Mesothelial cell of epicardium (in vitro differentiated cells): ENCODE data around the gene TMEM150B. TPM values are rescaled to one million over a fixed set of nuclear protein-coding genes. Genes with fewer than 3 reads are reported as not detected.

Experiments used
- DNase-seq, 2 experiments: peaks; one replicate each; pipeline ENCODE4 v3.0.0; 2021; ENCODE audit warnings: low spot score in 2 of 2; ENCODE audit not compliant: unreplicated experiment in 2 of 2
- H3K27ac Mint-ChIP-seq: 2 replicates; pipeline ENCODE4 v1.8.0; 2021; ENCODE audit warnings: mixed read lengths
- H3K27me3 Mint-ChIP-seq: 2 replicates; pipeline ENCODE4 v1.8.0; 2021; ENCODE audit warnings: low read depth, mixed read lengths
- H3K36me3 Mint-ChIP-seq: 2 replicates; pipeline ENCODE4 v1.8.0; 2021; ENCODE audit warnings: mixed read lengths
- H3K4me1 Mint-ChIP-seq: 2 replicates; pipeline ENCODE4 v1.8.0; 2021; ENCODE audit warnings: mixed read lengths
- H3K4me3 Mint-ChIP-seq: 2 replicates; pipeline ENCODE4 v1.8.0; 2021; ENCODE audit warnings: mild to moderate bottlenecking, moderate library complexity, mixed read lengths
- H3K9me3 Mint-ChIP-seq: 2 replicates; pipeline ENCODE4 v1.8.0; 2021; ENCODE audit warnings: mixed read lengths
- total RNA-seq: library from RNA; stranded (reverse); gene quantifications from 3 replicates; pipeline ENCODE4 v1.2.1, GENCODE V29; 2021
- TF ChIP-seq, protein P1 (sequence below): fragments of 200-600 bp; sonication (generic); IDR thresholded peaks from one replicate; pipeline ENCODE4 v1.5.0; 2021; ENCODE audit warnings: antibody characterized with exemption; ENCODE audit not compliant: unreplicated experiment

Gene TMEM150B
- total RNA-seq, 1 donor from 2014 or later: not detected

DNA sequence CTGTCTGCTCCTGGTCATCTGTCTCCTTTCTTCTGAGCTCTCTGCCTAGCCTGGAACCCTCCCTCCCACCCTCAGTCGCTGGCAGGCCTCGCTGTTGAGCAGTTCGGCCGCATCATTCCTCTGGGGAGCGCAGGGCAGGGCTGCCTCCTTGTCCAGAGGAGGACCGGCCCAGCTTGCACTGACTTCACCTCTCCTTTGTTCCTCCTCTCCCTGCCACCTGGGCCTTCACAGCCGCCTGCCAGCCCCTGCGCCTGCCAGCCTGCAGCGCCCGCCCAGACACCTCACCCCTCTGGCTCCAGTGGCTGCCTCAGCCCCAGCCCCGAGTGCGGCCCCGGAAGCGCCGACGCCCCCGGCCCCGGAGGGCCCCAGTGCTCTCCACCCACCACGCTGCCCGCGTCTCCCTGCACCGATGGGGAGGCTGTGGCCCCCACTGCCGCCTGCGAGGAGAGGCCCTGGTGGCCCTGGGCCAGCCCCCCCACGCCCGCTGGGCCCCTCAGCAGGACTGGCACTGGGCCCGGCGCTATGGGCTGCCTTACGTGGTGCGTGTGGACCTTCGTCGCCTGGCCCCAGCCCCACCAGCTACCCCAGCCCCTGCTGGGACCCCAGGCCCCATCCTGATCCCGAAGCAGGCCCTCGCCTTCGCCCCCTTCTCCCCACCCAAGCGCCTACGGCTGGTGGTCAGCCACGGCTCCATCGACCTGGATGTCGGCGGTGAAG is 21.7 kb upstream of the TMEM150B start:
- H3K36me3 Mint-ChIP-seq: peaks cover 19% of the 10 kb centered on the region
- DNase-seq: no peak
- no peak overlapping the region for H3K4me3 Mint-ChIP-seq
- H3K4me1 Mint-ChIP-seq: peaks cover 23% of the 10 kb centered on the region
- peaks cover 11% of the 10 kb centered on the region for H3K27me3 Mint-ChIP-seq
- H3K9me3 Mint-ChIP-seq: no peaks in the 10 kb centered on the region
- H3K27ac Mint-ChIP-seq: no peak overlapping the region
- TF ChIP-seq, protein P1, sequence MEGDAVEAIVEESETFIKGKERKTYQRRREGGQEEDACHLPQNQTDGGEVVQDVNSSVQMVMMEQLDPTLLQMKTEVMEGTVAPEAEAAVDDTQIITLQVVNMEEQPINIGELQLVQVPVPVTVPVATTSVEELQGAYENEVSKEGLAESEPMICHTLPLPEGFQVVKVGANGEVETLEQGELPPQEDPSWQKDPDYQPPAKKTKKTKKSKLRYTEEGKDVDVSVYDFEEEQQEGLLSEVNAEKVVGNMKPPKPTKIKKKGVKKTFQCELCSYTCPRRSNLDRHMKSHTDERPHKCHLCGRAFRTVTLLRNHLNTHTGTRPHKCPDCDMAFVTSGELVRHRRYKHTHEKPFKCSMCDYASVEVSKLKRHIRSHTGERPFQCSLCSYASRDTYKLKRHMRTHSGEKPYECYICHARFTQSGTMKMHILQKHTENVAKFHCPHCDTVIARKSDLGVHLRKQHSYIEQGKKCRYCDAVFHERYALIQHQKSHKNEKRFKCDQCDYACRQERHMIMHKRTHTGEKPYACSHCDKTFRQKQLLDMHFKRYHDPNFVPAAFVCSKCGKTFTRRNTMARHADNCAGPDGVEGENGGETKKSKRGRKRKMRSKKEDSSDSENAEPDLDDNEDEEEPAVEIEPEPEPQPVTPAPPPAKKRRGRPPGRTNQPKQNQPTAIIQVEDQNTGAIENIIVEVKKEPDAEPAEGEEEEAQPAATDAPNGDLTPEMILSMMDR: no peak

DNA sequence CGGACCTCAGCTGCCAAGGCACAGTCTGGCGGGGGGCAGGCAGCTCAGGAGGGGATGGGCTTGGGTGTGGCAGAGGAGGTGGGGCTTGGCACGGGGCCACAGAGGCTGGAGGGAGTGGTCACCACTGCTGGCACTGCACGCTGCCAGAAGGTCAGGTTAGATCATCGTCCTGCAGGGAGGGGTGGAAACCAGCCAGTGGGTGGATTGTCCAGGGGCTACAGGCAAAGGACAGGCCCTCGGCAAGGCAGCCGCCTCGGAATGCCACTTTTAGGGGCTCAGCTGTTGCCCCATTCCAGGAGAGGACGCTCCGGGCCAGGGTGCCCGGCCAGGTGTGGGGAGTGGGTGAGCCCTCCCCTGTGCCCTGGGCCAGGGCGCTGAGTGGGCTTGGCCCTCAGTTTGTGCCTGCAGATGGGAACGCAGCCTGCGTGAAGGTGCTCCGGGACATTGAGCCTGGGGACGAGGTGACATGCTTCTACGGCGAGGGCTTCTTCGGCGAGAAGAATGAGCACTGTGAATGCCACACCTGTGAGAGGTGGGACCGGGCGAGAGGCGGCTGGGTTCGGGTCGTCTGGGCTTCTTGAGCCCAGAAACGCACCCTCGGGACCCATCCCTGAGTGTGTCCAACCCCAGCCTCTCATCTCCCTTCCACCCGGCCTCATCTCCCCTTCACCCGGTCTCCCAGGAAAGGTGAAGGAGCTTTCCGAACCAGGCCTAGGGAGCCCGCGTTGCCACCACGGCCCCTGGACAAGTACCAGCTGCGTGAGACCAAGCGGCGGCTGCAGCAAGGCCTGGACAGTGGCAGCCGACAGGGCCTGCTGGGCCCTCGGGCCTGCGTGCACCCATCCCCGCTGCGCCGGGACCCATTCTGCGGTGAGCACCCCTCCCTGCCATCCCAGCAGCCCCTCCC is 20.9 kb upstream of the TMEM150B start:
- TF ChIP-seq, protein P1: no peak
- no peak overlapping the region for H3K4me3 Mint-ChIP-seq

DNA sequence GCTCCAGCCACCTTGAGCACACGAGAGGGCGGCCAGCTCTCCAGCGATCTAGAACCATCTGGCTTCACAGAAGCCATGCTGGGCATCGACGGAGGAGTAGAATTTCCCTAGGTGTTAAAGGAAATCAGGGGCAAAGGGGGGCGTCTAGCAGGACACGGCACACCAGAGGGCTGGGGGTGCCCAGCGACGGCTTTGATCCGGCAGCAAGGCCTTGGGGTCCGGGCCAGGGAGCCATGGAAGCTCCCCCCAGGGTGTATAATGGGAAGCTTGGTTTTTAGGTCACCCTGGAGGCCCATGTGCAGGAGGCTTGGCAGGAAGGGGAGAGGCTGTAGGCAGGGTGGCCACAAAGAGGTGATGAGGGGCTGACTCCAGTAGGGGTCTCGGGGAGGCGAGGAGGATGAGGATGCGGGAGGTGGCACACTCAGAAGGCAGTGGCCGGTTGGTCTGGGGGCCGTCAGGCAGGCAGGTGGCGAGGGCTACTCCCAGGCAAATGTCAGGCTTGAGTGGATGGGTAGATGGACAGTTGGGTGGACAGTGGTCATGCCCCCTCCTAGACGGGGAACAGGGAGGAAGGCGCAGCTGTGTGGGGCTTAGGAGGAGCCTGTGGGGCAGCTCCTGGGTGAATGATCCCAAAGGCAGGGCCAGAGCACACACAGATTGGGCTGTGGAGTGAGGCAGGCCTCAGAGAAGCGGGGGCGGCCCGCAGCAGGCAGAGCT is 20.1 kb upstream of the TMEM150B start:
- Mint-ChIP-seq H3K4me3 (no peak overlapping the region), H3K4me1 (peaks cover 31% of the 10 kb centered on the region), H3K27me3 (no peaks in the 10 kb centered on the region), H3K9me3 (no peaks in the 10 kb centered on the region), H3K27ac (no peak overlapping the region), H3K36me3 (peaks cover 19% of the 10 kb centered on the region)
- DNase-seq: no peak
- TF ChIP-seq, protein P1: no peak

More for the DNA sequence above, 20.9 kb upstream of the TMEM150B start:
- H3K36me3 Mint-ChIP-seq: peaks cover 19% of the 10 kb centered on the region
- H3K4me1 Mint-ChIP-seq: peaks cover 28% of the 10 kb centered on the region
- H3K9me3 Mint-ChIP-seq: no peaks in the 10 kb centered on the region
- DNase-seq: no peak
- no peak overlapping the region for H3K27ac Mint-ChIP-seq
- H3K27me3 Mint-ChIP-seq: peaks cover 3% of the 10 kb centered on the region

DNA sequence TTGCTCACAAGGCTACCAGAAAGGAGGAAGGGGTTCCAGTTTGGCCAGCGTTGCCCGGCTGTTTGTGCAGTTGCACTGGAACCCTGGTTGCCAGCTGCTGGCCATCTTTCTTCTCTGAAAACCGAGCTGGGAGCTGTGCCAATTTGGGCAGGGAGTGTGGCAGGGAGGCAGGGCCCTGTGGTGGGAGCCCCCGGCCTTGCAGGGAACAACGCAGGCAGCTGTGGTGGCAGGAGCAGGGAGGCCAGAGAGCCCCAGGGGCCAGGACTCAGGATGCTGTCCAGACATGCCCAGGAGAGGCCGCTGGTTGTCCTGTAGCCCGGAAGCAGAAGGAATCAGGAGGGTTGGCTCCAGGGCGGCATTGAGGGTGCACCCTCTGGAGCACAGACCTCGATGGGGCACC is 19.3 kb upstream of the TMEM150B start:
- Mint-ChIP-seq H3K27me3 (no peaks in the 10 kb centered on the region), H3K4me1 (peaks cover 33% of the 10 kb centered on the region), H3K4me3 (no peak overlapping the region), H3K27ac (no peak overlapping the region), H3K9me3 (no peaks in the 10 kb centered on the region), H3K36me3 (peaks cover 19% of the 10 kb centered on the region)
- no peak for DNase-seq
- TF ChIP-seq, protein P1: no peak

DNA sequence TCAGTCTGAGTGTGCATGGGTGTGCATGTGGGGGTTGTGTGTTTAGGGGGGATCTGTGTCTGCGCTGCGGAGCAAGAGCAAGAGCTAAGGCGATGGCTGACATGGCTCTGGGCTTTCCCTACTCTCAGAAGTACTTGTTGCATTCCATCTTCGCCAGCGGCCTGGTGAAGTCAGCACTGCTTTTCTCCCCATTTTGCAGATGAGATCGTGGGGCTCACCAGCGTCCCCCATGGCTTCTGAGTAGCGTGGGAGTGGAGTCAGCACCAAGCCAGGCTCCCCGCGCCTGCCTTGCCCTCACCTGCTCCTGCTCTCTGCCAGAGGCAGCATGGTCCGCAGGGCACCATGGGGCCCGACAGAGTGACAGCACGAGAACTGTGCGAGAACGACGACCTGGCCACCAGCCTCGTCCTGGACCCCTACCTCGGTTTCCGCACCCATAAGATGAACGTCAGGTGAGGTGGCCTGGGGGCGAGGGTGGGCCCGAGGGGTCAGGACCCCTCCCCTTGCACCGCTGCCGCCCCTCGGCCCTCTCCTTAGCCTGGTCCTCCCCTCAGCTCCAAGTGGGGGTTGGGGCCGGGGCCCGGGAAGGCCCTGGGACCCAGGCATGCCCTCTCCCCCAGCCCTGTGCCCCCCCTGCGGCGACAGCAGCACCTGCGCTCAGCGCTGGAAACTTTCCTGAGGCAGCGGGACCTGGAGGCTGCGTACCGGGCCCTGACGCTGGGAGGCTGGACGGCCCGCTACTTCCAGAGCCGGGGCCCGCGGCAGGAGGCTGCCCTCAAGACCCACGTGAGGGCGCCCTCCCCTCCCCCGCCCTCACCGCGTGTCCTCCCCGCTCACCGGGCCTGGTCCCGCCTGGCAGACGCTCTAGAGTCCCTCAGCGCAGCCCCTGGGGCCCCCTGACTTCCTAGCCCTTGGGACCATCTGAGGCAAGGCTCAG is 16.7 kb upstream of the TMEM150B start:
- Mint-ChIP-seq H3K27me3 (no peaks in the 10 kb centered on the region), H3K4me1 (peaks cover 24% of the 10 kb centered on the region), H3K27ac (peak overlapping the region; percentile 63), H3K4me3 (peak overlapping the region; percentile 68), H3K36me3 (peaks cover 19% of the 10 kb centered on the region), H3K9me3 (no peaks in the 10 kb centered on the region)
- TF ChIP-seq, protein P1: no peak
- DNase-seq: no peak
